Stimulated activated CD8-positive, alpha-beta memory T cell treated with anti-CD3 and anti-CD28 coated beads, Interleukin-7, amount 100 ng/mL, for 1 hour (primary cell): ENCODE results near the gene ZNF528.

ENCODE experiments used
- DNase-seq, 2 donors: peaks; one replicate each; pipeline ENCODE4 v3.0.0-alpha.2; 2020; ENCODE audit warnings: low read depth in 2 of 2

ZNF528 gene

GRCh38 chr19:52397310-52398080, at the start of gene ZNF528:
Gene ZNF528 (plus strand): TSS chr19:52397849. CDS start chr19:52402014, 4,165 bp downstream.
- peak; percentile 87 to 89 for DNase-seq

GRCh38 chr19:52351512-52351911, 46.1 kb upstream of the ZNF528 start:
- no peak for DNase-seq

GRCh38 chr19:52366414-52366824, 31.2 kb upstream of the ZNF528 start:
- DNase-seq: no peak

GRCh38 chr19:52369559-52370340, 27.9 kb upstream of the ZNF528 start, which contains the start of gene ZNF880:
Gene ZNF880 (plus strand): TSS chr19:52369923. CDS start chr19:52369966, 43 bp downstream.
- DNase-seq: peak; percentile 77 to 88

GRCh38 chr19:52370341-52370710, 27.3 kb upstream of the ZNF528 start:
- DNase-seq: no peak

- DNase-seq: no peak
Measured at GRCh38 chr19:52391135-52391534, 6.5 kb upstream of the ZNF528 start.

- no peak for DNase-seq
Measured at GRCh38 chr19:52398081-52398441, 412 bp downstream of the ZNF528 start.

- DNase-seq: no peak
Measured at GRCh38 chr19:52410276-52410675, 12.6 kb downstream of the ZNF528 start.

GRCh38 chr19:52415711-52416110, 18.1 kb downstream of the ZNF528 start:
- no peak for DNase-seq

GRCh38 chr19:52428937-52429336, 31.3 kb downstream of the ZNF528 start, which contains the start of gene ZNF534:
Gene ZNF534 (plus strand): TSS chr19:52429148. CDS start chr19:52431475, 2,327 bp downstream.
- no peak for DNase-seq

GRCh38 chr19:52442179-52442578, 44.5 kb downstream of the ZNF528 start:
- no peak for DNase-seq

GRCh38 chr19:52444506-52444905, 46.9 kb downstream of the ZNF528 start:
- DNase-seq: no peak

- no peak for DNase-seq
Measured at GRCh38 chr19:52451241-52451640, 53.6 kb downstream of the ZNF528 start.

GRCh38 chr19:52453324-52454094, 55.9 kb downstream of the ZNF528 start, which contains the start of gene ZNF578:
Gene ZNF578 (plus strand): TSS chr19:52453553. CDS start chr19:52501846, 48,293 bp downstream.
- peak; percentile 34 to 41 for DNase-seq

GRCh38 chr19:52464798-52465470, 67.3 kb downstream of the ZNF528 start:
- DNase-seq: no peak
